GM19025 (cell line): ENCODE data around the gene SAMD4A.

Source experiments
- ATAC-seq: cut with Tn5 transposase; IDR thresholded peaks from one replicate; pipeline ENCODE4 v1.9.1; 2021; ENCODE audit warnings: mild to moderate bottlenecking, low read depth, moderate library complexity; ENCODE audit not compliant: unreplicated experiment

SAMD4A gene

DNA sequence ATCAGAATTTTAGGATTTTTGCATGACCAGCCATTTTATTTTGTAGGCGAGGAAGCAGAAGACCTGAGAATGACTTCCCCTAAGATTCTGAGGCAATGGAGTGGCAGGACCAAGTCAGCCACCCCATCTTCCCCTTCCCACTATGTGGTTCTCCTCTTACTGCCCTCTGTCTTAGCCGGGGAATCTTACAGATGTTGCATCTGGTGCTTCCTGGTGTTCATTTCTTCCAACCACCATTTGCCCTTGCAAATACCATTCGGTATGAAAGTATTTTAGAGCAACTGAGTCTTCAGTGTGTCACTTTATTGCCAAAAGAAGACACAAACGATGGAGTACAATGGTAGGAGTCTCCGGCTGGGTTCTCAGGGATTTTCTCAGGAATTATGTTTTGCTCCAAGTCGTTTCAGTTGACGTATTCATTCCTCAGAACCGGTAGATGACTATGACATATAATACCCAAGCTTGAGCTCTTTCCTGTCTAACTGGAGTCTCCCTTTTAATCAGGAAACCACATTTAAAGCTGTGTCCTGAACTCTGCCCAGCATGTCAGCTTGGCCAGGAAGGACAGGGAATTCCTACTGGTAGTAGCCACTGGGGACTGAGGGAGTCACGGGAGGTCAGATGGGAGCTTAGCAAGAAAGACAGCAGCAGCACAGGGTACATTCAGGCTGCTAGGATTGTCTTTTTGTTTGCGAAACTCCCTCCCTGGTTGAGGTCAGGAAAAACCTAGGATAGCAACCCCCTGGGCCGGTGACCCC is 87.0 kb downstream of the SAMD4A start:
- ATAC-seq = no peak

GRCh38 chr14:54654605-54655004 is 87.7 kb downstream of the SAMD4A start:
- no peak for ATAC-seq

DNA sequence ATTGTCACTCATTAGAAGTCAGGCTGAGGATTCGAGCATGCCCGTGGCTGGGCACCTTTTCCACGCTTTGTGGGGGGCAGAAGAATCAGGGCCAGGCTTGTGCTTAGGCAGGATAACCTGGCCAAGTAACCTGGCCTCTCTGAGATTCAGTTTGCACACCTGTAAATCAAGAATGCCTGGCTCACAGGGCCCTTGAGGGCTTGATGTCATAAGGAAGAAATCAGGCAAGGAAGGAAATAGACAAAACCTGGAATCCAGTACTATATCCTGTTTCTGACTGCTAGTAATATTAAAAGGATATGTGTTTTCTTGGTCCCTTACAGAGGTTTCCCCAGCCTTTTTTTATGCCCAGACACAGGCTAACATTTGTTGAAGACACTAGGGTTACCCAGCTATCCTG is 91.9 kb downstream of the SAMD4A start:
- no peak for ATAC-seq

- ATAC-seq = no peak
These were observed 92.4 kb downstream of the SAMD4A start for GRCh38 chr14:54659365-54659764.

GRCh38 chr14:54660604-54661111 is 93.7 kb downstream of the SAMD4A start:
- ATAC-seq = no peak

GRCh38 chr14:54662491-54663133 is 95.7 kb downstream of the SAMD4A start:
- ATAC-seq = no peak

DNA sequence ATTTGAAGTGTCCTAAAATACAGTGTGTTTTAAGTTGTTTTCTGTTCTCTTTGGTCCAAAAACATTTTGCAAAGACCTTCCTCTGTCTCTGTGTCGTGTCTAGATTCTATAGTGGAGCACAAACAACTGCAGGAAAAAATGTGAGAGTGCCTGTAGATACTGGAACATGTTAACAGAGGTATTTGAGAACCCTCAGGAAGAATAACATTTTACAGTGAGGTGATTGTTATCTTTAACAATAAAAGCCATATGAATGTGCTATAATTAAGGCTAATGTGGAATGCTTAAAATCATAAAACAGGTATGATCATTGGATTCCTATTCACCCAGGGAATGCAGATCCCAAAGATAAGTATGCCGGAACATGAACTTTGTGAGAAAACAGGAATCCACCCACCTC is 98.0 kb downstream of the SAMD4A start:
- no peak for ATAC-seq

DNA sequence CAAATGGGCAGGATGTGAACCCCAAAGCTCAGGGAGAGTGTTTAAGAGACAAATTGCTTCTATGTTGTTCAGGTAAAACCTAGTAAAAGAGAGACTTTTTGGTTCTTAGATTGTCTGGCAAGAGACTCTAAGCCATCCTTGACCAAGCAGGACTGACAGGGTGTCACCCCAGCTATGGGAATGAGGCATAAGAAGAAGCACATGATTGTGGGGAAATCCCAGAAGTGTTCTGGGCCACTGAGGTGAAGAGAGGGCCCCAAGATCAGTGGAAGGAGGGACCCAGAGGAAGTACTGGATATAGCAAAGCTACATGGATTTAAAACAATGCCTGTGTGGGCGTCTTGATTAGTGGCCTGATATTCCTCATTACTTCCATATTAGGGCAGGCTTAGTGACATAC is 99.0 kb downstream of the SAMD4A start:
- ATAC-seq = no peak

DNA sequence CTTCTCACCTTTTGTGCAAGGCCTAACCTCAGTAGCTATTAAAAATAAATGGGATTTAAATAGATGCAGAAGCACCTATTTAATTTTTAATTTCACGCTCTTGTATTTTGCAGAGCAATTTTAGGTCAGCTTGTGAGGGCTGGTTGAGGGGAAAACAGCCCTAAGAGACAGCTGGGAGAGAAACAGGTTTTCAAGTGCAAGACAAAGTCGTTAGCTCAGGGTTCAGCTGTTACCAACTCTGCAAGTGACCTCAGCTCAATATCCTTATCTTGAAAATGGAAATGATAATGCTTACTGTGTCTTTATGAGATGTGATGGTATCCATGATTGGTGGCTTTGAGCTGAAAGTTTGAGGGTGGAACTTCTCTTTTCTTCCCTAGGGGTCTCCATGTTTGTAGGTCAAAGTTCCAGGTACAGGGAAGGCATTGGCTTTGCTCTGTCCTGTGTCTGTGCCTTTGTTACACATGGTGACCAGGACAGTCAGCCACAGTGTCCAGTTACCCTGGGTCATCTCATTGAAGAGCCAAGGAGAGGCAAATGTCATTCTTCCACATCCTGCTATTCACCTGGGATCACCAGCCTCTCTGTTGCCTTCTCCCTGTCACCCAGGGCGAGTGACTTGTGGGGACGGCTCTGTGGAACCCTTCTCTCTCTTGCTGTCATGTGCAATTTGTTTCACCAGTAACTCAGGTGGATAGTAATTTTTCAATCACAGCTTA is 100.3 kb downstream of the SAMD4A start:
- no peak for ATAC-seq

GRCh38 chr14:54667764-54668163 is 100.8 kb downstream of the SAMD4A start:
- ATAC-seq = no peak

DNA sequence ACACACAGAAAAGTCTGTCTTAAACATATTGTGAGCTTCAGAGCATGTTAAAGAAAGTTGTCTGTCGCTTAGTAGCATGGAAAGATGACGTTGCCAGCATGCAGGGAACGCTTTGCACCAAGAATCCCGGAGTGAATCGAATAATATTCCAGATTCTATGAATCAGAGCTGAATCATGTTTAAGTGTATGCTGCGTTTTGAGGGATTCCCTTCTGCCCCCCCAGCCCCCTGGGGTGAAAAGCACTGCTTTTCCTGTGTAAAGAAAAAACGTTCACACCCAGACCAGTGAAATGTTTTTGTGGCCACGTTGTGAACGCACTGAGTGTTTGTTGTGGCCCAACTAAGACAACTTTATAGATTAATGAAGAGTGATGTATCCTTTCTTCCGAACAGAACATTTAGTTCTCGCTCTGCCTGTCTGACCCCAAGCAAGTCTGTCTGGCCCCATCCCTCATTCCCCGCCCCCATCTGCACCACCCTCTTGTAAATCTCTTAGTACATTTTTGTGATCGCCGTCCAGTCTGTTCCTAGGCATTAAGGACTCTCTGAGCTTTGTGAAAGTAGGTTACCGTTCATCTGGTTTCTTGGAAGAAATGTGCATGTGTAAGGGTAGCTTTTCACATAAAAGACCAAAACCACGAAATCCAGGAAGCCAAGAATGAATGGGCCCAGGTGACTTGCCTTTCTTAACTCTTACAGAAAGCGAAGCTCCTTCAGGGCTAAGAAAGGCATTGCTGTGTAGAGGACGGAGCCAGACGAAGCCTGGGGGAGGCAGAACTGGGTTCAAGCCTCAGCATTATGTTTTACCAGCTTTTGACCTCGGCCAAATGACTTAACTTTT is 103.0 kb downstream of the SAMD4A start:
- no peak for ATAC-seq

- ATAC-seq = no peak
These were observed 104.6 kb downstream of the SAMD4A start for GRCh38 chr14:54671537-54671936.

- ATAC-seq = no peak
These were observed 105.3 kb downstream of the SAMD4A start for GRCh38 chr14:54672181-54672580.

DNA sequence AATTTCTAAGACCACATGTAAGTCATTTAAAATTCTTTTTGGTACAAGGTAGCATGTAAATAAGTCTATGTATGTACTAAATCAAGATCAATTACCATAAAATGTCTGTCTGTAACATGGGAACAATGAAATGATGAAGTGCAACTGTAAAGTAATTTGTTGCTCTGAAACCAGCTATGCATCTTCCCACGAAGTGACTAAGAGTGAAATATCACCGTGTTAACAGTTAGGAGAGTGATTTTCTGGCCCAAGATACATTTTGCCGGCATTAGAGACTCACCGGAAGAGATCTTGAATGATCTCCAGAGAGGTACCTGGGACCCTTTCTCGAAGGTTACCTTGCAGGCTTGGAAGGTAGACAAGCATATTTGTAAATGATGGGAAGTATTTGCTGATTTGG is 105.8 kb downstream of the SAMD4A start:
- ATAC-seq = no peak

GRCh38 chr14:54673193-54674045 is 106.5 kb downstream of the SAMD4A start:
- no peak for ATAC-seq

- no peak for ATAC-seq
These were observed 107.3 kb downstream of the SAMD4A start for GRCh38 chr14:54674046-54674741.

- no peak for ATAC-seq
These were observed 108.6 kb downstream of the SAMD4A start for GRCh38 chr14:54675236-54676128.
